Stimulated activated CD4-positive, alpha-beta T cell treated with anti-CD3 and anti-CD28 coated beads, Interleukin-4, amount 100 ng/mL, for 4 hours (primary cell): Measurements from ENCODE around the gene SUN2.

Experiments
- DNase-seq, 2 experiments: peaks; one replicate each; pipeline ENCODE4 v3.0.0-alpha.2; 2020

SUN2 gene

GRCh38 chr22:38751422-38752346 is 4.1 kb downstream of the SUN2 start:
- DNase-seq: peak; percentile 42 to 60

DNA sequence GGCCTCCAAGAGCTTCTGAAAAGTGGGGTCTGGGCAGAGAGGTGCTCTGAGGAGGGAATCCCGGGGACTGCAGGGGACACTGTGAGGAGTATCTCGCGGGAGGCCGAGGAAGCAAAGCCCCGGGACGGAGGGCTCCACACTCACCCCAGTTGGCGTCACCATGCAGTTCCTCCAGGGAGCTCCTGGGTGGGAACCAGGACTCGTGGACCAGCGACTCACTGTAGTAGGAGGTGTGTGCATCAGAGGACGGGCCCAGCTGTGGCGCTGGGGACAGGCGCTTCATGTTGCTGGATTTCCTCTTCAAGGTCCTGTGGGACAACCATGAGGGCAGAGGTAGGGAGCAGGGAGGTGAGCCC is 4.8 kb downstream of the SUN2 start:
- DNase-seq: no peak

- no peak for DNase-seq
Observed at GRCh38 chr22:38750638-38751037, 5.2 kb downstream of the SUN2 start.

DNA sequence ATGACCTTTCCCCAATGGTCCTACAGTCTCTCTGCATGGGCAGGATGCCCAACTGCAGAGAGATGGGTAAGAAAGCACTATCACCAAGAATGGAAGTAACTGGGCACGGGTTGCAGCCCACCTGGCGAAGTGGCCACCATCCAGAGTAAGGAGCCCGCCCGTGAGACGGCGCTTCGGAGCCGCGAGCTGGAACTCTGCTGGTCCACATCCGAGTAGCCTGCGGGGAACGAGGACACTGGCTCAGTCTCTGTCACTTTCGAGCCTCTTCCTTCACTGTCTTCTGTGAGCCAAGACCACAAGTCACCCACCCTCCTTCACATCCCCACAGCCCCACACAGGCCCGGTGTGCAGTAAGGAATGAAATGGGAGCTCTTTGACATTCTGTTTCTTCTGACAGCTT is 5.7 kb downstream of the SUN2 start:
- no peak for DNase-seq

DNA sequence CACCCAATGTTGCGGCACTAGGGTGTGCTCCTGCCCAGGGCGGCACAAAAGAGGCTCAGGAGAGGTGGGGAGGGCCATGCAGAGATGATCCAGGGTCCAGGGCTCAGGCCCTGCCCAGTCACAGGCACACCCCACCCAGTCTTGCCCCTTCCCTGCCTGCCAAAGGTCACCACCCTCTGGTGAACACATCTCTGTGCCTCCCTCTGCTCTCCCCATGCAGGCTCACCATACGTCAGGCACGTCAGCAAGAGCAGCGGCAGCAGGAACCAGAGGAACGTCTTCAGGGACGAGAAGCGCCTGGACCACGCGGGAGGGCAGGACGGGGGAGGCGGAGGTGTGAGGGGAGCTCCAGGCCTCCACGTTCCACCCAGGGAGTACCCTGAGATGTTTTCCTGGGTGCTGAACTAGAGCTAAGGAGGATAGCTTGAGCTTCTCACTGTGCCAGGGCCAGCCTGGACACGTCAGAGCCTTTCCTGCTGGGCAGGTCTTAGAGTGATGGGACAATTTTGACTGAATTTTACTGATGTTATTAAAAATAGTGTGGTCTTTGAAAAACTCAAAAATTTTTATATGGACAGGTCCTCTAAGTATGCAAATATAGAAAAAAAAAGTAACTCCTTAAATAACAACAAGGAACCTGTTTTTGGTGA is 7.2 kb downstream of the SUN2 start:
- no peak for DNase-seq

DNA sequence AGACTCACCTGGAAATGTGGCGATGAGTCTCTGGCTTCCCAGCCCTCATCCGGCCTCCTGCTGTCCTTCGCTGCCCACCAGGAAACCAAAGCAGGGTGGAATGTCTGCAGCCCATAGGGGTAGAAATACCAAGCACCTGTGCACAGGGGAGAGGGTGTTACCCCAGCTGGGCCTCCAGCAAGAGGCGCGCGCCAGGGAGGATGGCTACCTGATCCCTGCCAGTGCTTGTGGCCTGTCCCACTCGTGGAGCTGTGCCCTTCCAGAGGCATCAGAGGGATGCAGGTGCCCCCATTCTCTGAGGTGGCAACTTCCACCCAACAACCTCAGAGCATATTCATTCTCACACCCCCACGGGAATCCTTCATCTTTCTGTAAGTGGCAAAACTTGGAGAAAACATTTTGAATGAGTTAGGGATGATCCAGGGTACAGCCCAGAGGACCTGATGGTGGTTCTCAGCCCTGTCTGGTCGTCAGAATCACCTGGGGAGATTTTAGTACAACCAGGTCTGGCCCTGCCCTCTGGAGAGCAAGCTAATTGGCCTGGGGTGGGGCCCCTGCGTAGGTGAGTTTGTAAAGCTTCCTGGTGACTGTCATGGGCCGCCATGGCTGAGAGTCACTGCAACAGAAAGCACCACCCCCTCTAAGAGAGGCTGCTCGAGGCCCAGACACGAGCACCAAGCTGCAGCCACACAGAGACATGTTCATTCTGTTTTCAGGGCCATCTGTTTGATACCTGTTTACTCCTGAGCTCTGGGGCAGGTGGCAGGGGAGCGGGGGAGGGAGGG is 9.9 kb downstream of the SUN2 start:
- no peak for DNase-seq

DNA sequence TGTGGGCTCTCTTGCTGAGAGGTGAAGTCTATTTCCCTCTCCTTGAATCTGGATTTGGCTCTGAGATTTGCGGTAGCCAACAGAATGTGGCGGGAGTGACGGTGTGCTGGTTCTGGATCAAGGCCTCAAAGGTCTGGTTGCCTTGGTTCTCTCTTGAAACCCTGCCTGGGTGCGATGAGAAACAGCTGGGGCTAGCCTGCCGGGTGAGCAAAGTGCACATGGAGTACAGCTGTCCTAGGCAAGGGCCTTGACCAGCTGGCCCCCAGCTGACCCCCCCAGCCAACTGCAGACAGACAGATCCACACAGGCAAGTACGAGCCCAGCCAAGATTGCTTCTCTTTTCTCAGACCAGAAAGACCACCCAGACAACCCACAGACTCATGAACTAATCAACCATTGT is 10.8 kb downstream of the SUN2 start:
- no peak for DNase-seq

DNA sequence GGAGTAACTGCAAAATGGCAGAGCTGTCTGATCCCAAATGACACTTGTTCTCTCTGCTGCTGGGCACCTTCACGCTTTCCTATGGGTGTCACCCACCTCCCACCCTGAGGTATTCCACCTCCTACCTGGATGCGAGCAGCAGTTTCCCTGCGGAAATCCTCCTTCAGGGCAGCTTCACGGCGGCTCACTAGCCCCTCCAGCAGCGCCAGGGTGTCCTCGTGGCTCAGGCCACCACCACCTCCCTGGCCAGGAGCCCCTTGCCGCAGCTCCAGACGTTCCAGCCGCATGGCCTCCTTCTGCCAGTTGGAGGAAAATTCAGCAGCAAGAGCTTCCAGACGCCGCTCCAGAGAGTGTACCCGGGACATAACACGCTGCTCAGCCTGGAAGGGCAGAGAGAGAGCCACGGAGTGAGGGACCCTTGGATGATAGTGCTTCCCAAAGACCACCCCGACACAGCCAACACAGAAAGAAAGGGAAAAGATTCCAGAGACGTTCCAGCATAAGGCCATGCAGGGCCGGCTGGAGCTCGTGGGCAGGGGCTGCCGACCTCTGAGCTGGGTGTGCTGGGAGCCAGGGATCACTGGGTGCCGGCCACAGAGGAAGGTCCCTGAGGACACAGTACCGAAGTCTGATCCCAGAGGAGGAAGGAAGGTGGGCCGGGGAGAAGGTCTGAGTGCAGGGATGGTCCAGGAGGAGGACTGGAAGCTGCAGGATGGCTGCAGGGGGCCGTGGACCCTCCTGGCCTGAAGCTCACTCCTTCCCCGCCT is 13.4 kb downstream of the SUN2 start:
- DNase-seq: no peak

DNA sequence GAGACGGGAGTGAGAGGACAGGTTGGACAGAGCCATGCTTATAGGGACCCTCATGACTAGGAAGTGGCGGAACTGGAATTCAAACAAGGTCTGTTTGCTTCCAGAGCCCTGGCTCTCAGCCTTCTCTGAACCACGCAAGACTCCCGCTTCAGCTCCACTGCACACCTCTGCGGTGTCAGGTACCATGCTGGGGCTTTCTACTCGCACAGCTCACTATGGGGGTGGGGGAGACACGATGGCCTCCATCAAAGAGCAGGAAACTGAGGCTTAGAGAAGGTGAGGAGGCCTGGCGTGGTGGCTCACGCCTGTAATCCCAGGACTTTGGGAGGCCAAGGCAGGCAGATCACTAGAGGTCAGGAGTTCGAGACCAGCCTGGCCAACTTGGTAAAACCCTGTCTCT is 14.2 kb downstream of the SUN2 start:
- no peak for DNase-seq

- no peak for DNase-seq
Observed at GRCh38 chr22:38741166-38741565, 14.6 kb downstream of the SUN2 start.

DNA sequence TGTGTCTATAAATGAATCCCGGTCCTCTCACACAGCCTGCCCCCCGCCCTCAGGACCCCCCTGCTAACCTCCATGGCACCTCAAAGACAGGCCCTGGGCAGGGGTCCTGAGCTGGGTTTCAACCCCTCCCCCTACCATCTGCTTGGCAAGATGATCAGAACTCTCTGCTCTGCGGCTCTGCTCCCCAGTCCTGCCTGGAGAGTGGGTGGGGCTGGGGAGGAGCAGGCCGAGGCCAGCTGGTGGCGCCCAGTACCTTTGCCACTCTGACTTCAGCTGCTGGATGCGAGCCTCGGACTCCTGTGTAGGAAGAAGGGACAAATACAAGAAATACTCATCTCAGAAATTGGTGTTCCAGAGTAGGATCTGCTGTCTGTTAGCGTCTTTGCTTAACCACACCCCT is 15.0 kb downstream of the SUN2 start:
- DNase-seq: no peak

DNA sequence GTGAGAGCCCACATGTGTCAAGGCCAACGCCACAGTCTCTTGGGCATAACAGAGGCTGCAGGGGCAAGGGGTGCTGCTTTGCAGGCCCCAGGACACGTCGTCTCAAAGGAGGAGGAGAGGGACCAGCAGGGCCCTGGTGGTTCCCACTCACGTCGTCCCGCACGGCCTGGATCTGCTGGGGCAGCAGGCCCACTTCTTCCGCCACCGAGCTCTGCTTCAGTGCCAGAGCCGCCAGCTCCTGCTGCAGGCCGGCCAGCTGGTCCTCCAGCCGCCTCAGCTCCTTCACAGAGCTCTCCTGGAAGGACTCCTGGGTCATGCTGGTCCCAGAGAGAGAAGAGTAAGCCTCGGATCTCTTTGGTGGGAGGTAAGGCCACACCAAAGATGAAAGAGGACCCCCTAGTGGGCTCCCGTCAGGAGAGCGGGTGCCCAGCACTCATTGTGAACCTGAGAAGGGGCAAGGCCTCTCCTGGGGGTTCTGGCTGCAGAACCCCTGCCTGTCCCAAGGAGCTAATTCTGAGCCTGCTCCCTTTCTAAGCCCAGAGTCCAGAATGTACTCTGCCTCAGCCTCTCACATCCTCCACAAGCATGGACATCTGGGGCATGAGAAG is 15.6 kb downstream of the SUN2 start:
- no peak for DNase-seq

DNA sequence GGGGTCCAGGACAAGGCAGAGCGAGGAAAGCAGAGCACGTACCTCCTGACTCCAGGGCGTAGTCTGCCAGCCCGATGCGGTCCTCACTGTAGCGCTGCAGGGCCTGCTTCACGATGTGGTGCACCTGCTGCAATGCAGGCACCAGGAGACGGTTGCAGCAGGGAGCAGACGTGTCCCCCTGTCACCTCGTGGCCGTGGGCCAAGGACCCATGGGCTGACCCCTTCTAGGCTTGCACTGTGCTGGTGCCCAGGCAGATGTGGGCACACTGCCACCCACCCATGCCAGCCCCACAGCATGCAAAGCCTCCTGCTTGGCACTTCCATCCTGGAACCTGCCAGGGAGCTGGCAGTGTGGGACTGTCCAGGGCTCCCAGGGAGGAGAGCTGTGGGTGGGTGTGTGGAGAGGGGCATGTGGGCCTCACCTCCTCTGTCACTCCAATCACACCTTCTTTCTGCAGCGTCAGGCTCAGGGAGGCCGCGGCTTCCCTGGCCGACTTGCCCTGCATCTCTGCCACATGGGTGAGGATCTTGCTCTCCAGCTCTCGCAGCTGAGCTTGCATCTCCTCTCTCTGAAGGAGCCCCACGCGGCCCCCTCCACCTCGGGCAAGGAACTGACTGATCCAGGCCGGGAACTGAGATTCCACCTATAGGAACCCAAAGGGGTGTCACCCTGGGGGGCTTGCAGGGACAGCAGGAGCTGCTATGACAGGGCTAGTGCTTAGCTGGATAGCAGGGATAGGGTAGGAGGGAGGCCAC is 16.3 kb downstream of the SUN2 start:
- DNase-seq: no peak

- DNase-seq: no peak
Observed at GRCh38 chr22:38738475-38739070, 17.2 kb downstream of the SUN2 start.

- no peak for DNase-seq
Observed at GRCh38 chr22:38737302-38738060, 18.3 kb downstream of the SUN2 start.

DNA sequence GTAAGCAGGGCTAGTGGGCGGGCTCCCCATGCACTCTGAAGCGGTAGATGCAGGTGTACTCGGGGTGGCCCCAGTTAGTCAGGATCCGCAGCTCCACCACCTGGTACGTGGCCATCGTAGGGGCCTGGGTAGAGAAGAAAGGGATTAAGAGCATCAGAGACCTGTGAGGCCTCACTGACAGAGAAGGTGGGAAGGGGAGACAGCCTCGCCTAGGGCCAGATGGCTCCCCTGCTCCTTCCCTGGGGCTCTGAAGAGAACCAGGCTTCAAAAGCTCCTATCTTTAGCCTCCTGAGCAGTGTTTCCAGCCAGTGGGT is 19.6 kb downstream of the SUN2 start:
- DNase-seq: peak in 1 of 2 experiments; percentile 7

DNA sequence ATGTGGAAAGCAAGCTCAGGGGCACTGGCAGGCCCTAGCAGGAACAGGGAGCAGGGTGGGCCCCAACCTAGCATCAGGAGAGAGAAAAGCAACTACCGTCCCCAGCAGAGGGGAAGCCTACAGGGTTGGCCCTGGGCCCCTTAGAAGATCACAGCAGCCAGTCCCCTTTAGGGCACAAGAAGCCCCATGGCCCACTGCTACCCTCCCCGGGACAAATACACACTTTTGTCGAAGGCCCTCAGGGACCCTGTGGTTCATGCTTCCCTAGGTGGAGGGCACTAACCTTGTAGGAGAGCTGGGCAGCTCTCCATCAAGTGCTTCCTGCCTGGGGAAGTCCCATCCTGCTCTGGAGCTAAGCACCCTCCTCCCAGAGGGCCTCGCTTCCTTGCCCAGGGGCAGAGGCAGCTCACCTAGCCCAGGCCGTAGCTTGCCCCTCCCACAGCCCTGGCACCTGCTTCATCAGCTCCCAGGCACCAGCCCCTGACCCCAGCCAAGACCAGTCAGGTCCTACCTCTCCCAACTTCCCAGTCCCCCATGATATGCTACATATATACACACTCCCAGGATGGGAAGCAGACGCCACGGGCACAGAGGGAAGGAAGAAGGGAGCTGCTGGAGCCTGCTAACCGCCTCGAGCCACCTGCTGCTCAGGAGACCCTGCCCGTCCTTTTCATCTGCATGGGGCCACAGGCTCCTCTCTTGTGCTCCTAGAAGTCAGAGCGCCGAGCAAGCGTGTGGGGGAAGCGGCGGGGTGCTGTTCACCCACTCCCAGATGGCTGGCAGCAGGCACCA is 20.1 kb downstream of the SUN2 start:
- DNase-seq: no peak

DNA sequence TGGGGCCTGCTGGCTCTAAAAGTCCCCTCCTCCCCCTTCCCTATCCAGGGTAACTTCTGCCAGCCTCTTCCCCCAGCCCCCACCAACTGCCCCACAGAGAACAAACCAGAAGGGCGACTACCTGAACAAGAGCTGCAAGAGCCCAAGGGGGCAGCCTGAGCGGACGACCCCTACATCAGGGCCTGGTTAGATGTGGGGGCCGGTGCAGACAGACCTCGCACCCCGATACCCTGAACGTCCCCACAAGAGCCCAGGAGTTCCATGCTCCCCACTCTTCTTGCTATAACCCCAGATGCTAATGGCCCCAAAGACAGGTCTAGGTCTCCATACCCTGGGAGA is 20.7 kb downstream of the SUN2 start:
- DNase-seq: no peak

GRCh38 chr22:38734421-38735100 is 21.2 kb downstream of the SUN2 start:
- no peak for DNase-seq
